HG03460 (cell line): ENCODE data around the gene RAET1E.
A peak's percentile ranks its signal among the peaks of the same experiment; 100 is the strongest.

Source experiments
- ATAC-seq: cut with Tn5 transposase; IDR thresholded peaks from one replicate; pipeline ENCODE4 v1.9.1; 2021; ENCODE audit not compliant: unreplicated experiment

RAET1E gene

GRCh38 chr6:149891259-149891658, 6.7 kb downstream of the RAET1E start:
- no peak for ATAC-seq

GRCh38 chr6:149890629-149891045, 7.3 kb downstream of the RAET1E start:
- no peak for ATAC-seq

GRCh38 chr6:149889326-149889725, 8.6 kb downstream of the RAET1E start:
- no peak for ATAC-seq

GRCh38 chr6:149888659-149889058, 9.3 kb downstream of the RAET1E start:
- ATAC-seq: no peak

GRCh38 chr6:149888093-149888492, 9.8 kb downstream of the RAET1E start:
- no peak for ATAC-seq

GRCh38 chr6:149887343-149887742, 10.6 kb downstream of the RAET1E start:
- ATAC-seq: no peak

GRCh38 chr6:149885888-149886287, 12.0 kb downstream of the RAET1E start:
- ATAC-seq: no peak

- ATAC-seq: no peak
These were observed 13.3 kb downstream of the RAET1E start for GRCh38 chr6:149884617-149885016.

GRCh38 chr6:149884215-149884614, 13.7 kb downstream of the RAET1E start:
- no peak for ATAC-seq

GRCh38 chr6:149881860-149882259, 16.1 kb downstream of the RAET1E start:
- no peak for ATAC-seq

GRCh38 chr6:149881066-149881766, 16.7 kb downstream of the RAET1E start:
- no peak for ATAC-seq

- ATAC-seq: no peak
These were observed 20.3 kb downstream of the RAET1E start for GRCh38 chr6:149877659-149878058.

- ATAC-seq: no peak
These were observed 21.5 kb downstream of the RAET1E start for GRCh38 chr6:149876241-149876933.

- ATAC-seq: no peak
These were observed 25.7 kb downstream of the RAET1E start for GRCh38 chr6:149872233-149872632.

- ATAC-seq: no peak
These were observed 26.7 kb downstream of the RAET1E start for GRCh38 chr6:149871182-149871581.

- ATAC-seq: no peak
These were observed 28.5 kb downstream of the RAET1E start for GRCh38 chr6:149869275-149869892.

- no peak for ATAC-seq
These were observed 29.9 kb downstream of the RAET1E start for GRCh38 chr6:149867876-149868640.

GRCh38 chr6:149864578-149865535, 33.1 kb downstream of the RAET1E start:
- no peak for ATAC-seq

GRCh38 chr6:149863698-149864577, 34.0 kb downstream of the RAET1E start, which contains the start of gene LRP11:
TSS of gene LRP11 (minus strand) at chr6:149864359. CDS start at chr6:149864020, 339 bp downstream.
- peak; percentile 82 for ATAC-seq
